Osteoblast (primary cell): ENCODE results near the gene TMEM145. TPM values are rescaled to one million over a fixed set of nuclear protein-coding genes. Genes with fewer than 3 reads are reported as not detected.
A peak's percentile ranks its signal among the peaks of the same experiment; 100 is the strongest.

Experiments used
- DNase-seq: peaks from one replicate; pipeline ENCODE4 v3.0.0; 2011; ENCODE audit warnings: low spot score, mixed read lengths; ENCODE audit not compliant: insufficient read length; ENCODE audit errors: missing footprints
- H2AFZ ChIP-seq: 2 replicates; pipeline ENCODE4 v1.6.0; 2011; ENCODE audit warnings: mild to moderate bottlenecking, low read length
- H3K27ac ChIP-seq: 2 replicates; pipeline ENCODE4 v1.5.1; 2011; ENCODE audit warnings: mild to moderate bottlenecking, low read depth, low read length, moderate library complexity
- H3K27me3 ChIP-seq: 2 replicates; pipeline ENCODE4 v1.6.0; 2012; ENCODE audit warnings: mild to moderate bottlenecking, control low read depth, inconsistent platforms, low read length, moderate library complexity; ENCODE audit not compliant: insufficient read depth
- H3K36me3 ChIP-seq: 2 replicates; pipeline ENCODE4 v1.5.1; 2011; ENCODE audit warnings: mild to moderate bottlenecking, low read length, control low read depth, moderate library complexity; ENCODE audit not compliant: insufficient read depth
- H3K4me1 ChIP-seq: 2 replicates; pipeline ENCODE4 v1.5.1; 2011; ENCODE audit warnings: mild to moderate bottlenecking, low read length, control low read depth, moderate library complexity; ENCODE audit not compliant: insufficient read depth
- H3K4me2 ChIP-seq: 2 replicates; pipeline ENCODE4 v1.6.0; 2011; ENCODE audit warnings: mild to moderate bottlenecking, low read length; ENCODE audit not compliant: insufficient read depth
- H3K4me3 ChIP-seq: fragments of 200-600 bp; sonication (generic); 3 replicates; pipeline ENCODE4 v1.5.1; 2012; ENCODE audit warnings: mild to moderate bottlenecking, low read length, inconsistent platforms; ENCODE audit not compliant: insufficient read depth
- H3K79me2 ChIP-seq: 2 replicates; pipeline ENCODE4 v1.6.0; 2012; ENCODE audit warnings: mild to moderate bottlenecking, low read length, control low read depth, inconsistent platforms; ENCODE audit not compliant: insufficient read depth
- H3K9me3 ChIP-seq: 2 replicates; pipeline ENCODE4 v1.5.1; 2011; ENCODE audit warnings: low read depth, low read length, control low read depth
- H4K20me1 ChIP-seq: 2 replicates; pipeline ENCODE4 v1.6.0; 2012; ENCODE audit warnings: mild to moderate bottlenecking, low read length, control low read depth; ENCODE audit not compliant: insufficient read depth
- total RNA-seq: library from RNA; depleted of rRNA; stranded (reverse); fragments of >200 nt; gene quantifications from 2 replicates; pipeline ENCODE4 v1.2.3, GENCODE V29; 2012
- TF ChIP-seq, protein P1 (sequence below): IDR thresholded peaks from 2 replicates; pipeline ENCODE4 v1.5.1; 2011; ENCODE audit warnings: mild to moderate bottlenecking, low read depth, low read length, moderate library complexity; ENCODE audit errors: extremely low read depth

The TMEM145 gene
- total RNA-seq, 1 donor: not detected

DNA sequence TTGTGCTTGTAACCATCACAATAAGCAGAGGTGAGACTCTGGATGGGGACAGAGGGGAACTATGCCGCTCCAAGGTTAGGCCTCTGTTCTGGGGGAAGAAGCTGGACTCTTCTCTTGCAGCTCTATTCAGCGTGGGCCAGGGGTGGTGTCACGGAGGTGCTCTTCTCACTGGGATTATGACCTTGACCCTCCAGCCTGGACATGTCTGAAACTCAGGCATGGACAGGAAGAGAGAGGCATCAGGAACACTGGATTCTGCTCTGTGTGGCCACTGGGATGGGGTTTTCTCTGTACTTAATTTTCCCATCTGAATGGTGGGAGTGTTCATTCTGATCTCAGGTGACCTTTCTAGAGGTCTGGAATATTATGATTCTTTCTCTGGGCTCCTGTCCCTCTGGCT lies 19.9 kb downstream of the TMEM145 start:
- Histone ChIP-seq H3K4me2 (no peak overlapping the region), H3K27ac (no peak overlapping the region), H3K4me1 (no peaks in the 10 kb centered on the region), H3K79me2 (peaks cover 15% of the 10 kb centered on the region), H3K9me3 (no peaks in the 10 kb centered on the region), H3K36me3 (no peaks in the 10 kb centered on the region), H3K27me3 (no peaks in the 10 kb centered on the region), H4K20me1 (peaks cover 13% of the 10 kb centered on the region), H3K4me3 (no peak overlapping the region), H2AFZ (no peak overlapping the region)
- TF ChIP-seq, protein P1, sequence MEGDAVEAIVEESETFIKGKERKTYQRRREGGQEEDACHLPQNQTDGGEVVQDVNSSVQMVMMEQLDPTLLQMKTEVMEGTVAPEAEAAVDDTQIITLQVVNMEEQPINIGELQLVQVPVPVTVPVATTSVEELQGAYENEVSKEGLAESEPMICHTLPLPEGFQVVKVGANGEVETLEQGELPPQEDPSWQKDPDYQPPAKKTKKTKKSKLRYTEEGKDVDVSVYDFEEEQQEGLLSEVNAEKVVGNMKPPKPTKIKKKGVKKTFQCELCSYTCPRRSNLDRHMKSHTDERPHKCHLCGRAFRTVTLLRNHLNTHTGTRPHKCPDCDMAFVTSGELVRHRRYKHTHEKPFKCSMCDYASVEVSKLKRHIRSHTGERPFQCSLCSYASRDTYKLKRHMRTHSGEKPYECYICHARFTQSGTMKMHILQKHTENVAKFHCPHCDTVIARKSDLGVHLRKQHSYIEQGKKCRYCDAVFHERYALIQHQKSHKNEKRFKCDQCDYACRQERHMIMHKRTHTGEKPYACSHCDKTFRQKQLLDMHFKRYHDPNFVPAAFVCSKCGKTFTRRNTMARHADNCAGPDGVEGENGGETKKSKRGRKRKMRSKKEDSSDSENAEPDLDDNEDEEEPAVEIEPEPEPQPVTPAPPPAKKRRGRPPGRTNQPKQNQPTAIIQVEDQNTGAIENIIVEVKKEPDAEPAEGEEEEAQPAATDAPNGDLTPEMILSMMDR: no peak
- peak; percentile 11 for DNase-seq

DNA sequence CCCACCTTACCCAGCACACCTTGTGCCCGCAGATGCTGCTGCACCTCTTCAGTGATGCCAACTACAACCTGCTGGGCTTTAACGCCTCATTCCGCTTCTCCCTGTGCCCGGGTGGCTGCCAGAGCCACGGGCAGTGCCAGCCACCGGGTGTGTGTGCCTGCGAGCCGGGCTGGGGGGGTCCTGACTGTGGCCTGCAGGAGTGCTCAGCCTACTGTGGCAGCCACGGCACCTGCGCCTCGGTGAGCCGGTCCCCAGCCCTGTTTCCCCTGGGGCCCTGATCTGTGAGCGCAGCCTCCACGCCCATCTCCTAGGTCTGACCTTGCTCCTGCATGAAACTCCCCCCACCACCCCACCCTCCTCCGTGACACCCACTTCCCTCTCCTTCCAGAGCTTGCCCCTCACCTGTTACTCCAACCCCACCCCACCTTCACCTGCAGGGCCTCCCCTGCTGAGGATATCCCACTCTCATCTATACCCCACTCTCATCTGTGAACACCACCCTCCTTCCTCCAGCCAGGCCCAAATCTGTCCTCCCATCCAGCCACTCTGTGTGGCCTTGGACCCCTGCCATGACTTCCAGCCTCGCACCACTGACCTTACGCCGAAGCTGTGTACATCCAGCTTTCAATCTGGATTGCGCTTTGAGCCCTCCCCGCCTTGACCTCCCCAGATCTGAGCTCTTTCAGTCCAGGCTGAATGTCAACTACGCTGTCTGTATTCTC lies 21.0 kb downstream of the TMEM145 start:
- H3K36me3 ChIP-seq: no peaks in the 10 kb centered on the region
- H3K27me3 ChIP-seq: no peaks in the 10 kb centered on the region
- peak; percentile 0 for DNase-seq
- H3K9me3 ChIP-seq: no peaks in the 10 kb centered on the region
- H3K79me2 ChIP-seq: peaks cover 5% of the 10 kb centered on the region
- H3K27ac ChIP-seq: no peak overlapping the region
- H4K20me1 ChIP-seq: peaks cover 11% of the 10 kb centered on the region
- H3K4me1 ChIP-seq: no peaks in the 10 kb centered on the region
- TF ChIP-seq, protein P1: no peak
- H3K4me3 ChIP-seq: no peak overlapping the region
- no peak overlapping the region for H2AFZ ChIP-seq
- no peak overlapping the region for H3K4me2 ChIP-seq

DNA sequence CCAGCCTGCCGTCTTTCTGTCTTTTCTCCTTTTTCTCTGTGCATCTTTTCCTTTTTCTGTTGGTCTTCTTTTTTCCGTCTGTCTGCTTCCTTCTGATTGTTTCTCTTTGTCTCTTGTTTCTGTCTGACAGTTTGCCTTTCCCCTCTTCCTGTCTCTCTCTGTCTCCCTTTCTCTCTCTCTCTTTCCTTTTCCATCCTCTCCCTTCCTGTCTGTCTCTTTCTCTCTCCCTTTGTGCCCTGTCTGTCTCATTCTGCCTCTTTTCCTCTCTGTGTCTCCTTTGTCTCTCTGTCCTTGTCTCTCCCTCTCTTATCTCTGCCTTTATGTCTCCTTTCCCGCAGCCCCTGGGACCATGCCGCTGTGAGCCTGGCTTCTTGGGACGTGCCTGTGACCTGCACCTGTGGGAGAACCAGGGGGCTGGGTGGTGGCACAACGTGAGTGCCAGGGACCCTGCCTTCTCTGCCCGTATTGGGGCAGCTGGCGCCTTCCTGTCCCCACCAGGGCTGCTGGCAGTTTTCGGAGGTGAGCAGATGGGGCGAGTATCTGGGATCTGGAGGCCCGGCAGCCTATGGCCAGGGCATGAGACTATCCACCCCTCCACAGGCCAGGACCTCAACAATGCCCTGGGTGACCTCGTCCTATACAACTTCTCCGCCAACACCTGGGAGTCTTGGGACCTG lies 21.7 kb downstream of the TMEM145 start:
- peak; percentile 66 for DNase-seq
- Histone ChIP-seq H3K4me3 (no peak overlapping the region), H3K27me3 (no peaks in the 10 kb centered on the region), H3K36me3 (no peaks in the 10 kb centered on the region), H3K4me1 (no peaks in the 10 kb centered on the region), H3K9me3 (no peaks in the 10 kb centered on the region), H4K20me1 (peaks cover 9% of the 10 kb centered on the region), H3K4me2 (no peak overlapping the region), H3K79me2 (peaks cover 4% of the 10 kb centered on the region), H2AFZ (no peak overlapping the region), H3K27ac (no peak overlapping the region)
- TF ChIP-seq, protein P1: no peak

DNA sequence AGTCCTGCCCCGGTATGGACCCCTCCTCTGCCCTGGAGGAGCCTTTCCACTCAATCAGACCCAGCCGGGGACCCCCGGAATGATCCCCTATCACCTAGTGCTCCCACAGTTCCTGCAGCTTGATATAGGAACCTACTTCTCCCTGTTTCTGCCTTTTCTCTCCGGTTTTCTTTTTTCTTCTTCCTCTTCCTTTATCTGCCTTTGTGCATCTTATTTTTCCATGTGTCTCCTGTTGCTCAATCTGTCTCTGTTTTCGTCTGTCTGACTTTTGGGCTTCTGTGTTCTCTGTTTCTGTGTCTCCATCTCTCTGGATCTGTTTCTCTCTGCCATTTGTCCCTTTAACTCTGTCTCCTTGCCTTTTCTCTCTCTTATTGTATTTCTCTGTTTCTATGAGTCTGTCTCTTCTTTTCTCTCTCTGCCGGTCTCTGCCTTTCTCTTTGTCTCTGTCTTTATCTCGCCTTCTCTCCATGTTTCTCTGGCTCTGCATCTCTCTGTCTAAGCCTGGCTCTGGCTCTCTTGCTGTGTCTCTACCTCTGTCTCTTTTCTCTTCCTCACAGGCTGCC lies 22.3 kb downstream of the TMEM145 start:
- Histone ChIP-seq H4K20me1 (peaks cover 5% of the 10 kb centered on the region), H3K79me2 (peaks cover 4% of the 10 kb centered on the region), H3K4me1 (no peaks in the 10 kb centered on the region), H3K27me3 (no peaks in the 10 kb centered on the region), H2AFZ (no peak overlapping the region), H3K9me3 (no peaks in the 10 kb centered on the region), H3K4me2 (no peak overlapping the region), H3K4me3 (no peak overlapping the region), H3K27ac (no peak overlapping the region), H3K36me3 (no peaks in the 10 kb centered on the region)
- DNase-seq: peak; percentile 5
- TF ChIP-seq, protein P1: no peak
